ENCODE results near the gene ZNF219. TPM values are rescaled to one million over a fixed set of nuclear protein-coding genes. Genes with fewer than 3 reads are reported as not detected.
A peak's percentile ranks its signal among the peaks of the same experiment; 100 is the strongest.

Gene ZNF219
- total RNA-seq, 2 donors from 2014 or later: 44.0 to 79.6 TPM

- no peak overlapping the region for H3K9ac ChIP-seq (ENCODE audit: low read depth in 2 of 2, low read length in 2 of 2)
- no peaks in the 10 kb centered on the region for H3K9me3 ChIP-seq
- no peak overlapping the region for H3K4me3 ChIP-seq
- DNase-seq: no peak
- intact Hi-C loops (cut with DNase I): no loop called here
- no peaks in the 10 kb centered on the region for H3K27me3 ChIP-seq
- peaks cover 3% of the 10 kb centered on the region for H3K4me1 ChIP-seq
- no peak overlapping the region for H3K27ac ChIP-seq
- H3K36me3 ChIP-seq: peaks cover 37% of the 10 kb centered on the region
- TF ChIP-seq, protein P1, sequence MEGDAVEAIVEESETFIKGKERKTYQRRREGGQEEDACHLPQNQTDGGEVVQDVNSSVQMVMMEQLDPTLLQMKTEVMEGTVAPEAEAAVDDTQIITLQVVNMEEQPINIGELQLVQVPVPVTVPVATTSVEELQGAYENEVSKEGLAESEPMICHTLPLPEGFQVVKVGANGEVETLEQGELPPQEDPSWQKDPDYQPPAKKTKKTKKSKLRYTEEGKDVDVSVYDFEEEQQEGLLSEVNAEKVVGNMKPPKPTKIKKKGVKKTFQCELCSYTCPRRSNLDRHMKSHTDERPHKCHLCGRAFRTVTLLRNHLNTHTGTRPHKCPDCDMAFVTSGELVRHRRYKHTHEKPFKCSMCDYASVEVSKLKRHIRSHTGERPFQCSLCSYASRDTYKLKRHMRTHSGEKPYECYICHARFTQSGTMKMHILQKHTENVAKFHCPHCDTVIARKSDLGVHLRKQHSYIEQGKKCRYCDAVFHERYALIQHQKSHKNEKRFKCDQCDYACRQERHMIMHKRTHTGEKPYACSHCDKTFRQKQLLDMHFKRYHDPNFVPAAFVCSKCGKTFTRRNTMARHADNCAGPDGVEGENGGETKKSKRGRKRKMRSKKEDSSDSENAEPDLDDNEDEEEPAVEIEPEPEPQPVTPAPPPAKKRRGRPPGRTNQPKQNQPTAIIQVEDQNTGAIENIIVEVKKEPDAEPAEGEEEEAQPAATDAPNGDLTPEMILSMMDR (IDR thresholded peaks at IDR 0.05): no peak
Observed at GRCh38 chr14:21077672-21078071, 20.8 kb downstream of the ZNF219 start.

DNA sequence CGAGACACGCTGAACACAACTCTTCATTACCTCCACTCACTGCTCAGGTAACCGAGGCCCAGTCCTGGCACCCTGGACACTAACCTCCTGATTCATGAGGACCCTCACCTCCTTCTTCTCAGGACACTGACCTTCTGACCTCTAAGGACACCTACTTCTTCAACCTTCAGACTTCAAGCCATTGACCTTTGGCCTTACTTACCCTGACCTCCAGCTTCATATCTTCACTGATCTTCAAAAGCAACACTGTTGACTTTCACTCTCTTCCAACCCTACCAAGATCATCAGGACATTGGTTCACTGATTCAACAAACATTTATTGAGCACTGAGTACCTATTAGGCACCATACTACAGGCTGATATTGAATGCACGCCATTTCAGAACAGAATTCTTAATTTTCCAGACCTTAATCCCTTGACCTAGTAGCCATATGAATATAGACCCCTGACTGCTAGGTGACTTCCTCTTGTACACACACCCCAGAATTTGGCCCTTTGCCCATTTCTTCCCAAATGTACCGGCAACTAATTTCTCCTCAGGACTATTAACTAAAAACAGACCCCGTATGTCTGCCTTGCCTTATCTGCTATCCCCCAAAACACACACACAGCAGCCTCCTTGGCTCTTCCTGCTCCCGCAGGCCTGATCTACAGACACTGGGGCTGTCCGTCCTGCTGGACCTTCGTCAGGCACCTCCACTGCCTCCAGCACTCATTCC lies 22.6 kb downstream of the ZNF219 start:
- no peak overlapping the region for H3K27ac ChIP-seq
- no peaks in the 10 kb centered on the region for H3K27me3 ChIP-seq
- intact Hi-C loops (cut with DNase I): no loop called here
- peaks cover 29% of the 10 kb centered on the region for H3K36me3 ChIP-seq
- DNase-seq: no peak
- TF ChIP-seq, protein P1 (IDR thresholded peaks at IDR 0.05): no peak
- H3K9me3 ChIP-seq: no peaks in the 10 kb centered on the region
- no peak overlapping the region for H3K4me3 ChIP-seq
- peaks cover 7% of the 10 kb centered on the region for H3K4me1 ChIP-seq
- no peak overlapping the region for H3K9ac ChIP-seq (ENCODE audit: low read depth in 2 of 2, low read length in 2 of 2)

GRCh38 chr14:21074398-21075272 lies 23.8 kb downstream of the ZNF219 start:
- TF ChIP-seq, protein P1 (IDR thresholded peaks at IDR 0.05): no peak
- no peaks in the 10 kb centered on the region for H3K9me3 ChIP-seq
- H3K27ac ChIP-seq: no peak overlapping the region
- intact Hi-C loops (cut with DNase I): no loop called here
- no peak for DNase-seq
- H3K4me3 ChIP-seq: no peak overlapping the region
- peaks cover 7% of the 10 kb centered on the region for H3K4me1 ChIP-seq
- no peak overlapping the region for H3K9ac ChIP-seq (ENCODE audit: low read depth in 2 of 2, low read length in 2 of 2)
- H3K27me3 ChIP-seq: no peaks in the 10 kb centered on the region
- H3K36me3 ChIP-seq: peaks cover 24% of the 10 kb centered on the region

DNA sequence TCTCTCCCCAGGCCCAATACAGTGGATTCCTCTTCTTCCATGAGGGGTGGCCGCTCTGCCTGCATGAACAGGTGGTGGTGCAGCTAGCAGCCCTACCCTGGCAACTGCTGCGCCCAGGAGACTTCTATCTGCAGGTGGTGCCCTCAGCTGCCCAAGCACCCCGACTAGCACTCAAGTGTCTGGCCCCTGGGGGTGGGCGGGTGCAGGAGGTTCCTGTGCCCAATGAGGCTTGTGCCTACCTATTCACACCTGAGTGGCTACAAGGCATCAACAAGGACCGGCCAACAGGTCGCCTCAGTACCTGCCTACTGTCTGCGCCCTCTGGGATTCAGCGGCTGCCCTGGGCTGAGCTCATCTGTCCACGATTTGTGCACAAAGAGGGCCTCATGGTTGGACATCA lies 24.5 kb downstream of the ZNF219 start:
- peaks cover 17% of the 10 kb centered on the region for H3K36me3 ChIP-seq

GRCh38 chr14:21072781-21073339 lies 25.6 kb downstream of the ZNF219 start:
- H3K27ac ChIP-seq: peak overlapping the region; percentile 90
- intact Hi-C loops (cut with DNase I): no loop called here
- peaks cover 14% of the 10 kb centered on the region for H3K4me1 ChIP-seq
- DNase-seq: peak; percentile 77
- peaks cover 12% of the 10 kb centered on the region for H3K36me3 ChIP-seq
- H3K9ac ChIP-seq (ENCODE audit: low read depth in 2 of 2, low read length in 2 of 2): peak overlapping the region in 1 of 2 donors; percentile 99
- H3K4me3 ChIP-seq: no peak overlapping the region
- H3K9me3 ChIP-seq: no peaks in the 10 kb centered on the region
- H3K27me3 ChIP-seq: no peaks in the 10 kb centered on the region
- TF ChIP-seq, protein P1 (IDR thresholded peaks at IDR 0.05): no peak

More for the DNA sequence above, 24.5 kb downstream of the ZNF219 start:
- Histone ChIP-seq H3K9me3 (no peaks in the 10 kb centered on the region), H3K27ac (no peak overlapping the region), H3K4me1 (peaks cover 11% of the 10 kb centered on the region), H3K27me3 (no peaks in the 10 kb centered on the region), H3K4me3 (no peak overlapping the region), H3K9ac (ENCODE audit: low read depth in 2 of 2, low read length in 2 of 2) (no peak overlapping the region)
- no peak for DNase-seq
- intact Hi-C loops (cut with DNase I): no loop called here
- TF ChIP-seq, protein P1 (IDR thresholded peaks at IDR 0.05): no peak
